Gastrocnemius medialis (tissue), 4 donors: ENCODE measurements around the gene ARHGAP26.

Experiments
- CTCF ChIP-seq, 5 experiments: fragments of 450-650 bp in 3 of 5; fragments of 200-600 bp in 2 of 5; sonication (generic) in 2 of 5; IDR thresholded peaks in 4 of 5; conservative IDR thresholded peaks in 1 of 5; 1 replicate in 4 of 5; 2 replicates in 1 of 5; pipeline ENCODE4 v1.5.1; 2016 to 2019; ENCODE audit warnings: antibody characterized with exemption in 5 of 5, mild to moderate bottlenecking in 3 of 5, moderate library complexity in 3 of 5
- POLR2A ChIP-seq, 2 donors: fragments of 450-650 bp; IDR thresholded peaks; one replicate each; pipeline ENCODE4 v1.6.1; 2017; ENCODE audit warnings: antibody characterized with exemption in 2 of 2, mild to moderate bottlenecking in 2 of 2, moderate library complexity in 2 of 2

- no peak for TF ChIP-seq CTCF (IDR thresholded peaks at IDR 0.05 in 4 of 5, conservative IDR thresholded peaks at IDR 0.05 in 1 of 5)
- TF ChIP-seq POLR2A (IDR thresholded peaks at IDR 0.05), result no peak
Observed at GRCh38 chr5:143195491-143195890, 425.3 kb downstream of the ARHGAP26 start.
